ENCODE results near the gene AOC3.
"Not testable (repeated sequence)": the region's sequence is repeated elsewhere in the genome, so short reads cannot be mapped to it uniquely, and the experiment has no call there.

AOC3 gene

GRCh38 chr17:42845918-42846593, 4.9 kb upstream of the AOC3 start:
- no peaks in the 10 kb centered on the region for H3K27me3 ChIP-seq (ENCODE audit: control insufficient read depth, insufficient read depth, low read length)
- H3K4me3 ChIP-seq (ENCODE audit: low read length) = no peak overlapping the region
- peaks cover 26% of the 10 kb centered on the region for H3K36me3 ChIP-seq (ENCODE audit: control insufficient read depth, insufficient read depth, low read length)
- H3K4me1 ChIP-seq (ENCODE audit: control insufficient read depth, insufficient read depth, low read length) = peaks cover 11% of the 10 kb centered on the region
- no peak overlapping the region for H3K27ac ChIP-seq (ENCODE audit: low read depth, low read length)
- no peak overlapping the region for H3K9ac ChIP-seq (ENCODE audit: low read length)

GRCh38 chr17:42846594-42847280, 4.3 kb upstream of the AOC3 start:
- Histone ChIP-seq H3K36me3 (ENCODE audit: control insufficient read depth, insufficient read depth, low read length) (peaks cover 23% of the 10 kb centered on the region), H3K27me3 (ENCODE audit: control insufficient read depth, insufficient read depth, low read length) (no peaks in the 10 kb centered on the region), H3K4me3 (ENCODE audit: low read length) (no peak overlapping the region), H3K4me1 (ENCODE audit: control insufficient read depth, insufficient read depth, low read length) (peaks cover 11% of the 10 kb centered on the region), H3K9ac (ENCODE audit: low read length) (no peak overlapping the region), H3K27ac (ENCODE audit: low read depth, low read length) (no peak overlapping the region)

GRCh38 chr17:42848093-42848492, 2.9 kb upstream of the AOC3 start:
- Histone ChIP-seq H3K36me3 (ENCODE audit: control insufficient read depth, insufficient read depth, low read length) (peaks cover 10% of the 10 kb centered on the region), H3K4me1 (ENCODE audit: control insufficient read depth, insufficient read depth, low read length) (peaks cover 11% of the 10 kb centered on the region), H3K27ac (ENCODE audit: low read depth, low read length) (no peak overlapping the region), H3K9ac (ENCODE audit: low read length) (no peak overlapping the region), H3K4me3 (ENCODE audit: low read length) (no peak overlapping the region), H3K27me3 (ENCODE audit: control insufficient read depth, insufficient read depth, low read length) (no peaks in the 10 kb centered on the region)

GRCh38 chr17:42849031-42849430, 2.0 kb upstream of the AOC3 start:
- Histone ChIP-seq H3K4me1 (ENCODE audit: control insufficient read depth, insufficient read depth, low read length) (peaks cover 11% of the 10 kb centered on the region), H3K27ac (ENCODE audit: low read depth, low read length) (no peak overlapping the region)

GRCh38 chr17:42849451-42850181, 1.4 kb upstream of the AOC3 start:
- Histone ChIP-seq H3K4me3 (ENCODE audit: low read length) (peak overlapping the region; percentile 47), H3K27me3 (ENCODE audit: control insufficient read depth, insufficient read depth, low read length) (no peaks in the 10 kb centered on the region), H3K9ac (ENCODE audit: low read length) (no peak overlapping the region), H3K27ac (ENCODE audit: low read depth, low read length) (peak overlapping the region; percentile 51), H3K4me1 (ENCODE audit: control insufficient read depth, insufficient read depth, low read length) (peaks cover 11% of the 10 kb centered on the region), H3K36me3 (ENCODE audit: control insufficient read depth, insufficient read depth, low read length) (peaks cover 7% of the 10 kb centered on the region)

More at GRCh38 chr17:42849031-42849430, 2.0 kb upstream of the AOC3 start:
- no peak overlapping the region for H3K4me3 ChIP-seq (ENCODE audit: low read length)
- H3K36me3 ChIP-seq (ENCODE audit: control insufficient read depth, insufficient read depth, low read length) = peaks cover 7% of the 10 kb centered on the region
- H3K27me3 ChIP-seq (ENCODE audit: control insufficient read depth, insufficient read depth, low read length) = no peaks in the 10 kb centered on the region
- no peak overlapping the region for H3K9ac ChIP-seq (ENCODE audit: low read length)

GRCh38 chr17:42851371-42852240, 607 bp downstream of the AOC3 start:
- H3K36me3 ChIP-seq (ENCODE audit: control insufficient read depth, insufficient read depth, low read length); H3K27me3 ChIP-seq (ENCODE audit: control insufficient read depth, insufficient read depth, low read length): not testable (repeated sequence)
- H3K27ac ChIP-seq (ENCODE audit: low read depth, low read length) = peak overlapping the region; percentile 96
- peak overlapping the region; percentile 77 for H3K4me3 ChIP-seq (ENCODE audit: low read length)
- peak overlapping the region; percentile 76 for H3K9ac ChIP-seq (ENCODE audit: low read length)
- H3K4me1 ChIP-seq (ENCODE audit: control insufficient read depth, insufficient read depth, low read length) = peaks cover 20% of the 10 kb centered on the region

- peak overlapping the region; percentile 77 for H3K4me3 ChIP-seq (ENCODE audit: low read length)
- peak overlapping the region; percentile 96 for H3K27ac ChIP-seq (ENCODE audit: low read depth, low read length)
- H3K27me3 ChIP-seq (ENCODE audit: control insufficient read depth, insufficient read depth, low read length) = no peaks in the 10 kb centered on the region
- H3K36me3 ChIP-seq (ENCODE audit: control insufficient read depth, insufficient read depth, low read length) = no peaks in the 10 kb centered on the region
- peak overlapping the region; percentile 25 for H3K9ac ChIP-seq (ENCODE audit: low read length)
- H3K4me1 ChIP-seq (ENCODE audit: control insufficient read depth, insufficient read depth, low read length) = peaks cover 26% of the 10 kb centered on the region
These were observed 1.4 kb downstream of the AOC3 start for GRCh38 chr17:42852351-42852750.

- peaks cover 26% of the 10 kb centered on the region for H3K4me1 ChIP-seq (ENCODE audit: control insufficient read depth, insufficient read depth, low read length)
- H3K27ac ChIP-seq (ENCODE audit: low read depth, low read length) = peak overlapping the region; percentile 96
- peak overlapping the region; percentile 8 for H3K9ac ChIP-seq (ENCODE audit: low read length)
- H3K36me3 ChIP-seq (ENCODE audit: control insufficient read depth, insufficient read depth, low read length) = no peaks in the 10 kb centered on the region
- peak overlapping the region; percentile 77 for H3K4me3 ChIP-seq (ENCODE audit: low read length)
- H3K27me3 ChIP-seq (ENCODE audit: control insufficient read depth, insufficient read depth, low read length) = no peaks in the 10 kb centered on the region
These were observed 2.0 kb downstream of the AOC3 start for GRCh38 chr17:42853004-42853403.

- Histone ChIP-seq H3K9ac (ENCODE audit: low read length) (peak overlapping the region; percentile 8), H3K27ac (ENCODE audit: low read depth, low read length) (peak overlapping the region; percentile 96), H3K27me3 (ENCODE audit: control insufficient read depth, insufficient read depth, low read length) (no peaks in the 10 kb centered on the region), H3K36me3 (ENCODE audit: control insufficient read depth, insufficient read depth, low read length) (no peaks in the 10 kb centered on the region), H3K4me3 (ENCODE audit: low read length) (peak overlapping the region; percentile 77), H3K4me1 (ENCODE audit: control insufficient read depth, insufficient read depth, low read length) (peaks cover 26% of the 10 kb centered on the region)
These were observed 2.6 kb downstream of the AOC3 start for GRCh38 chr17:42853597-42853967.

- peak overlapping the region; percentile 96 for H3K27ac ChIP-seq (ENCODE audit: low read depth, low read length)
- no peak overlapping the region for H3K9ac ChIP-seq (ENCODE audit: low read length)
- no peaks in the 10 kb centered on the region for H3K27me3 ChIP-seq (ENCODE audit: control insufficient read depth, insufficient read depth, low read length)
- H3K36me3 ChIP-seq (ENCODE audit: control insufficient read depth, insufficient read depth, low read length) = no peaks in the 10 kb centered on the region
- H3K4me3 ChIP-seq (ENCODE audit: low read length) = peak overlapping the region; percentile 77
- peaks cover 26% of the 10 kb centered on the region for H3K4me1 ChIP-seq (ENCODE audit: control insufficient read depth, insufficient read depth, low read length)
These were observed 3.2 kb downstream of the AOC3 start for GRCh38 chr17:42853968-42854790.

- peak overlapping the region; percentile 22 for H3K4me3 ChIP-seq (ENCODE audit: low read length)
- peak overlapping the region; percentile 27 for H3K27ac ChIP-seq (ENCODE audit: low read depth, low read length)
- H3K4me1 ChIP-seq (ENCODE audit: control insufficient read depth, insufficient read depth, low read length) = peaks cover 17% of the 10 kb centered on the region
- H3K27me3 ChIP-seq (ENCODE audit: control insufficient read depth, insufficient read depth, low read length) = no peaks in the 10 kb centered on the region
- H3K36me3 ChIP-seq (ENCODE audit: control insufficient read depth, insufficient read depth, low read length) = no peaks in the 10 kb centered on the region
- H3K9ac ChIP-seq (ENCODE audit: low read length) = no peak overlapping the region
These were observed 4.1 kb downstream of the AOC3 start for GRCh38 chr17:42855048-42855596.
